ENCODE measurements around the gene PDIA5. TPM values are rescaled to one million over a fixed set of nuclear protein-coding genes. Genes with fewer than 3 reads are reported as not detected.

The PDIA5 gene
- total RNA-seq, 3 donors from 2014 or later: 21.5 to 49.1 (median 22.0) TPM

DNA sequence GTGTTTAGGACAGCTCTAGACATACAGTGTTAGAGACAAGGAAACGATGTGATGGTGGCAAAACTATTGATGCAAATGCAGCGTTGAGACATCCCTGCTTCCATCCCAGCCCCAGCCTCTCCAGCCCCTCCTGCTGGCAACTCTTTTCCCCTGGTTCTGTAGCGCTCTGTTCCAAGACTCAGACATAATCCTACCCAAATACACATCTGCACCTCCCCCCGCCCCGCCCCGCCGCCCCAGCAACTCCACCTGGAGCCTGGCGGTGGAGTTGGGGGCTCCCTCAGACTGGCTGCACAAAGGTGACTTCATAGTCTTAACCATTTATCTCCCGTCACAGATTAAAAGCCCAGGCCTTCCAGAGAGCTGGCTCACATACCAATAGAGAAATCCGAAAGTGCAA is 127.7 kb downstream of the PDIA5 start:
- ATAC-seq (peak; percentile 41), DNase-seq (peak in 2 of 3 donors; percentile 30 to 48)
- intact Hi-C loops (cut with DNase I, micrococcal nuclease): no loop called here

DNA sequence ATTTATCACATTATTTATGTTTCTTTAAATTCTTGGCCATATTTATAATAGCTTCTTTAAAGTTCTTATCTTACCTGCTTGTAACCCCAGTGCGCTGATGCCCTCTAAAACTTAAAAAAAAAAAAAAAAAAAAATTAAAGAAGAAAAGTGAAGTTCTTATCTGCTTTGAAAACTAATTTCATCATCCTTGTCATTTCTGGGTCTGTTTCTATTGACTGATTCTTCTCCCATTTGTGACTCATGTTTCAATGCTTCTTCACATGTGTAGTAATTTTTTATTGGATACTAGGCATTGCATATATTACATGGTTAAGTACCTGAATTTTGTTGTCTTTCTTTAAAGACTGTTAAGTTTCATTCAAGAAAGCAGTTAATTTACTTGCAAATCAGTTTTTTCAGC is 131.5 kb downstream of the PDIA5 start:
- no peaks in the 10 kb centered on the region for H3K36me3 ChIP-seq (ENCODE audit: low read depth)
- H3K4me3 ChIP-seq: no peak overlapping the region
- no peak for TF ChIP-seq CTCF (IDR thresholded peaks at IDR 0.05)
- H3K9me3 ChIP-seq: no peaks in the 10 kb centered on the region
- intact Hi-C loops (cut with DNase I, micrococcal nuclease): no loop called here
- ATAC-seq: no peak
- H3K4me1 ChIP-seq (ENCODE audit: low read depth): peaks cover 7% of the 10 kb centered on the region
- no peak for DNase-seq

More for the DNA sequence above, 127.7 kb downstream of the PDIA5 start:
- Histone ChIP-seq H3K4me3 (no peak overlapping the region), H3K9me3 (no peaks in the 10 kb centered on the region), H3K36me3 (ENCODE audit: low read depth) (no peaks in the 10 kb centered on the region), H3K4me1 (ENCODE audit: low read depth) (no peaks in the 10 kb centered on the region)
- TF ChIP-seq CTCF (IDR thresholded peaks at IDR 0.05): peak; percentile 23

DNA sequence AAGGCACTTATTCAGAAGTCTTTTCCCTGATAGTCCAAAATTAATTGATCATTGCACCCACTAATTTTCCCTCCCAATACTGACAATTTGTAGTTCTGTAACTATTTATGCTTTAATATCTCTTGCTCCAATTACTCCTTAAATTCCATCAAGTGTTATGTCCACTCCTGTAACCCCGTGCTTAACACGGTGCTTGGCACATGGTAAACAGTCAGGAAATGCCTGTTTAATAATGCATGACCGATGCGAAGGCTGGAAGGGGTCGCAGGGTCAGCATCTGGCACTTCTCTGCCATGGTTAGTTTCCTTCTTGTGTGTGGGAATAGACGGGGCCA is 134.4 kb downstream of the PDIA5 start:
- H3K4me1 ChIP-seq (ENCODE audit: low read depth): peaks cover 7% of the 10 kb centered on the region
- no peaks in the 10 kb centered on the region for H3K9me3 ChIP-seq
- intact Hi-C loops (cut with DNase I, micrococcal nuclease): no loop called here
- no peaks in the 10 kb centered on the region for H3K36me3 ChIP-seq (ENCODE audit: low read depth)
- no peak for ATAC-seq
- DNase-seq: no peak
- peak overlapping the region; percentile 92 for H3K4me3 ChIP-seq
- no peak for TF ChIP-seq CTCF (IDR thresholded peaks at IDR 0.05)

DNA sequence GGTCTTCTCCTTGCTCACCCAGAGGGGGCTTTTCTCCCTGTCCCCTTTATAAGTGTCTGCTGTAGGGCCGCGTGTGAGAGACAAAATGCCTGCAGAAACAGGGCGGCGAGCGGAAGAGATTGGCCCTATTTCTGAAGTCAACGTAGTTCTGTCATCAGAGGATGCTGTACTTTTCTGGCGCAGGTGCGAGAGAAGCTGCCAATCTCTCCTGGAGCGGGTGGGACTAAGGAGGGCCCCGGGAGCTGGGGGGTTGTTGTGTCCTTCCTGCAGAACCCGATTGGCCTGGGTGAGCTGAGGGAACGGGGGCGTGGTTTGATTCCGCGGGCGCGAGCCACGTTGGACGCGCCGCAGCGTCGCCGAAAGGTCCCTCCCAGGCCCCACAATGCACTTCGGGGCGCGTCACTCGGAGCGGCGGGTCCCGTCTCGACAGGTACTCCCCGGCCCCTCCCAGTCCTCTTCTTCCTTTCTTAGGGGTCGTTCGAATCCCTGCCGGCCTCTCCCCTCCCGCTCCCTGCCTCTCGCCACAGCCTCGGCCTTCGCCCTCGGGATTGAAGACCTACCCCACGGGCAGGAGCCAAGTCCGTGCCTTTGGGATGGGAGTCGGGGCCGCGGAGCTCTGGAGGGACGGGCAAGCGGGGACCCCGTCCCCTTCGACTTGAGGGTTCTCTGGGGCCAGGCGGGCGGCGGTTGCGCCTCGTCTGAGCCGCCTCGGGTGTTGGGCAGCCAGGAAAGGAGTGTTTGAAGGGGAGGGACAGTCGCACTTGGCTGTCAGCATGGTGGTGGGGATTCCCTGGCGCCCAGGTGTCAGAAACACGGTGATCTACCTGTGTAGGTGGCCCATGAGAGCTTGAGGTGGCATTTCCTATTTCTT is 135.0 kb downstream of the PDIA5 start, which contains the start of gene SEC22A:
SEC22A (plus strand) TSS at position 387 of the 871 bp plus-strand sequence. CDS start 7,275 bp downstream, outside the sequence.
- H3K4me3 ChIP-seq: peak within 1 kb of the TSS; percentile 92
- peaks cover 7% of the 10 kb centered on the region for H3K4me1 ChIP-seq (ENCODE audit: low read depth)
- no peaks in the 10 kb centered on the region for H3K9me3 ChIP-seq
- TF ChIP-seq CTCF (IDR thresholded peaks at IDR 0.05): no peak
- DNase-seq: peak; percentile 96 to 98 (median 97)
- ATAC-seq: peak; percentile 100
- intact Hi-C loops (cut with DNase I, micrococcal nuclease): no loop called here
- H3K36me3 ChIP-seq (ENCODE audit: low read depth): no peaks in the 10 kb centered on the region

DNA sequence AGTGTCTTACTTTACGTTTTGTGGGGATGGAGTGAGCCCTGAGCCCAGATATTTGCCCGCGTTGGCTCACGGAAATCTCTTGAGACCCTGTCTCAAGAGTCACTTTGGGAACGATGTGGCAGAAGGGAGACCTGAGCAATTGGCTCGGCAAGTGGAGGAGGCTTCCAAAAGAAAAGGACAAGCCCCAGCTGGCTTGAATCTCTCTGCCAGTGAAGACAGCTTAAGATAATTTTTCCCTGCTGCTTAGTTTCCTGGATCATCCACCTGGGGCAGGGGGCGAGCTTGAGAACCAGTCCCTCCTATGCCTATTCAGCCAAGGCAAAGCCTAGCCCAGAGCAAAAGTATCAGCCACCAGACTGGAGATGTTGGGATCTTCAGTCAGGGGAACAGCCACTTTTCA is 135.6 kb downstream of the PDIA5 start:
- intact Hi-C loops (cut with DNase I, micrococcal nuclease): no loop called here
- Histone ChIP-seq H3K36me3 (ENCODE audit: low read depth) (no peaks in the 10 kb centered on the region), H3K9me3 (no peaks in the 10 kb centered on the region), H3K4me3 (peak overlapping the region; percentile 92), H3K4me1 (ENCODE audit: low read depth) (peaks cover 7% of the 10 kb centered on the region)
- TF ChIP-seq CTCF (IDR thresholded peaks at IDR 0.05): no peak
- DNase-seq: no peak
- no peak for ATAC-seq

Small RNA genes within 50 kb of the gene (microRNA-seq; reads per million reads assigned to microRNA genes)
- gene MIR7110: not detected

Other genes with a start within 250 kb of the PDIA5 start
- gene SEMA5B, start 39.3 kb upstream of the PDIA5 start, total RNA-seq: under 1 TPM; 0.34 to 0.89 (median 0.35) TPM
- 10 to 100 TPM; 11.7 to 13.7 (median 11.8) TPM for gene SEC22A, start 134.9 kb downstream of the PDIA5 start, total RNA-seq

Data from mucosa of descending colon (tissue), 3 donors.